ENCODE results near the gene TMEM89. TPM values are rescaled to one million over a fixed set of nuclear protein-coding genes. Genes with fewer than 3 reads are reported as not detected.

TMEM89 gene
- total RNA-seq, 1 donor from 2014 or later, result 0.51 TPM

GRCh38 chr3:48595075-48595525 is 26.5 kb downstream of the TMEM89 start, which contains the start of gene COL7A1:
Gene COL7A1 (minus strand): TSS chr3:48595329. CDS start chr3:48595159, 170 bp downstream.
- DNase-seq (ENCODE audit: low read depth, low spot score), result no peak
- TF ChIP-seq, protein P1, sequence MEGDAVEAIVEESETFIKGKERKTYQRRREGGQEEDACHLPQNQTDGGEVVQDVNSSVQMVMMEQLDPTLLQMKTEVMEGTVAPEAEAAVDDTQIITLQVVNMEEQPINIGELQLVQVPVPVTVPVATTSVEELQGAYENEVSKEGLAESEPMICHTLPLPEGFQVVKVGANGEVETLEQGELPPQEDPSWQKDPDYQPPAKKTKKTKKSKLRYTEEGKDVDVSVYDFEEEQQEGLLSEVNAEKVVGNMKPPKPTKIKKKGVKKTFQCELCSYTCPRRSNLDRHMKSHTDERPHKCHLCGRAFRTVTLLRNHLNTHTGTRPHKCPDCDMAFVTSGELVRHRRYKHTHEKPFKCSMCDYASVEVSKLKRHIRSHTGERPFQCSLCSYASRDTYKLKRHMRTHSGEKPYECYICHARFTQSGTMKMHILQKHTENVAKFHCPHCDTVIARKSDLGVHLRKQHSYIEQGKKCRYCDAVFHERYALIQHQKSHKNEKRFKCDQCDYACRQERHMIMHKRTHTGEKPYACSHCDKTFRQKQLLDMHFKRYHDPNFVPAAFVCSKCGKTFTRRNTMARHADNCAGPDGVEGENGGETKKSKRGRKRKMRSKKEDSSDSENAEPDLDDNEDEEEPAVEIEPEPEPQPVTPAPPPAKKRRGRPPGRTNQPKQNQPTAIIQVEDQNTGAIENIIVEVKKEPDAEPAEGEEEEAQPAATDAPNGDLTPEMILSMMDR (conservative IDR thresholded peaks at IDR 0.05), result no peak
- Mint-ChIP-seq H3K27ac (ENCODE audit: unreplicated experiment) (peak within 1 kb of the TSS; percentile 8), H3K4me3 (peak within 1 kb of the TSS; percentile 57), H3K4me1 (peaks cover 17% of the 10 kb centered on the region), H3K36me3 (ENCODE audit: low read depth) (peaks cover 7% of the 10 kb centered on the region), H3K27me3 (ENCODE audit: low read depth) (peaks cover 2% of the 10 kb centered on the region), H3K9me3 (no peaks in the 10 kb centered on the region)

GRCh38 chr3:48594417-48595049 is 27.0 kb downstream of the TMEM89 start:
- H3K36me3 Mint-ChIP-seq (ENCODE audit: low read depth), result peaks cover 7% of the 10 kb centered on the region
- no peak overlapping the region for H3K27ac Mint-ChIP-seq (ENCODE audit: unreplicated experiment)
- H3K9me3 Mint-ChIP-seq, result no peaks in the 10 kb centered on the region
- no peak overlapping the region for H3K4me3 Mint-ChIP-seq
- no peak for DNase-seq (ENCODE audit: low read depth, low spot score)
- H3K27me3 Mint-ChIP-seq (ENCODE audit: low read depth), result peaks cover 2% of the 10 kb centered on the region
- TF ChIP-seq, protein P1 (conservative IDR thresholded peaks at IDR 0.05), result no peak
- peaks cover 17% of the 10 kb centered on the region for H3K4me1 Mint-ChIP-seq

- DNase-seq (ENCODE audit: low read depth, low spot score), result no peak
- no peaks in the 10 kb centered on the region for H3K9me3 Mint-ChIP-seq
These were observed 28.2 kb downstream of the TMEM89 start for GRCh38 chr3:48593337-48593736.

DNA sequence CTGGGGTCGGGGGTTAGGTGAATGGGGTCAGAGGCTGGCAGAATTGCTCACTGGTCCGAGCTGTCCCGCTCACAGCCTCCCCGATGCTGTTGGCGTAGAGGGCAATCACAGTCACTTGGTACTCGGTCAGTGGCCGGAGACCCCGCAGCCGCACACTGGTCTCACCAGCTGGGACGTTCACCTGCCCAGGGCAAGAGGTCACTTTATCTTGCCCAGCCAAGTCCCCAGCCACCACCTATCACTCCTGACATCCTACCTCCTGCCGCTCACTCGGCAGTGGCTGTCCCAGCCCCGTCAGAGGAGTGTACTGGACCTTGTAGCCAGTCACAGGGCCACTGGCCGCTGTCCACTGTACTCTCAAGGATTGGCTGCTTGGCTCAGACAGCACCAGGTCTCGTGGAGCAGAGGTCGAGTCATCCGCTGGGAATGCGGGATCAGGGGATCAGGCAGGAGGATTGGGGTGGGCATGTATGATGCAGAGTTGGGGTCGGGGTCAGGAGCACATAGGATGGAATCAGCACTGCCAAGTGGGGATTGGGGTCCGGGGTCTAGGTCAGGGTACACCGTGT is 29.0 kb downstream of the TMEM89 start:
- Mint-ChIP-seq H3K9me3 (no peaks in the 10 kb centered on the region), H3K4me3 (no peak overlapping the region), H3K27me3 (ENCODE audit: low read depth) (peaks cover 2% of the 10 kb centered on the region), H3K36me3 (ENCODE audit: low read depth) (peaks cover 7% of the 10 kb centered on the region), H3K4me1 (peaks cover 14% of the 10 kb centered on the region), H3K27ac (ENCODE audit: unreplicated experiment) (no peak overlapping the region)
- TF ChIP-seq, protein P1 (conservative IDR thresholded peaks at IDR 0.05), result no peak
- no peak for DNase-seq (ENCODE audit: low read depth, low spot score)

More at GRCh38 chr3:48593337-48593736, 28.2 kb downstream of the TMEM89 start:
- peaks cover 7% of the 10 kb centered on the region for H3K36me3 Mint-ChIP-seq (ENCODE audit: low read depth)
- H3K4me3 Mint-ChIP-seq, result no peak overlapping the region
- no peak overlapping the region for H3K27ac Mint-ChIP-seq (ENCODE audit: unreplicated experiment)
- peaks cover 17% of the 10 kb centered on the region for H3K4me1 Mint-ChIP-seq
- TF ChIP-seq, protein P1 (conservative IDR thresholded peaks at IDR 0.05), result no peak
- peaks cover 2% of the 10 kb centered on the region for H3K27me3 Mint-ChIP-seq (ENCODE audit: low read depth)

- H3K36me3 Mint-ChIP-seq (ENCODE audit: low read depth), result peaks cover under 1% of the 10 kb centered on the region
- H3K4me1 Mint-ChIP-seq, result peaks cover 8% of the 10 kb centered on the region
- TF ChIP-seq, protein P1 (conservative IDR thresholded peaks at IDR 0.05), result no peak
- no peaks in the 10 kb centered on the region for H3K9me3 Mint-ChIP-seq
- H3K27ac Mint-ChIP-seq (ENCODE audit: unreplicated experiment), result no peak overlapping the region
- H3K4me3 Mint-ChIP-seq, result no peak overlapping the region
- no peak for DNase-seq (ENCODE audit: low read depth, low spot score)
- peaks cover 2% of the 10 kb centered on the region for H3K27me3 Mint-ChIP-seq (ENCODE audit: low read depth)
These were observed 29.6 kb downstream of the TMEM89 start for GRCh38 chr3:48591886-48592518.
